Endodermal cell (in vitro differentiated cells): ENCODE data around the gene BICDL1. TPM values are rescaled to one million over a fixed set of nuclear protein-coding genes. Genes with fewer than 3 reads are reported as not detected.

Experiments used
- DNase-seq: peaks from one replicate; pipeline ENCODE4 v3.0.0-alpha.2; 2017
- H3K27ac ChIP-seq: 2 replicates; pipeline ENCODE4 v1.5.1; 2013; ENCODE audit warnings: mild to moderate bottlenecking, low read depth, low read length, moderate library complexity
- H3K27me3 ChIP-seq: 2 replicates; pipeline ENCODE4 v1.6.1; 2013; ENCODE audit warnings: mild to moderate bottlenecking, low read length, moderate library complexity; ENCODE audit not compliant: insufficient read depth, control insufficient read depth, poor library complexity, severe bottlenecking
- H3K36me3 ChIP-seq: 2 replicates; pipeline ENCODE4 v1.7.0; 2013; ENCODE audit warnings: mild to moderate bottlenecking, low read length, moderate library complexity; ENCODE audit not compliant: control insufficient read depth, insufficient read depth
- H3K4me1 ChIP-seq: one replicate; pipeline ENCODE4 v1.7.0; 2013; ENCODE audit warnings: low read length; ENCODE audit not compliant: control insufficient read depth, insufficient read depth
- H3K4me3 ChIP-seq: 2 replicates; pipeline ENCODE4 v1.5.1; 2013; ENCODE audit warnings: mild to moderate bottlenecking, low read length, moderate library complexity
- H3K9ac ChIP-seq: 2 replicates; pipeline ENCODE4 v1.6.1; 2013; ENCODE audit warnings: mild to moderate bottlenecking, low read length, moderate library complexity; ENCODE audit not compliant: poor library complexity, severe bottlenecking; ENCODE audit errors: extremely low read depth
- H3K9me3 ChIP-seq: 2 replicates; pipeline ENCODE4 v1.6.1; 2013; ENCODE audit warnings: mild to moderate bottlenecking, low read length, moderate library complexity; ENCODE audit not compliant: control insufficient read depth
- H3K27ac Mint-ChIP-seq: 2 replicates; pipeline ENCODE4 v1.8.0; 2020; ENCODE audit warnings: mixed read lengths
- H3K27me3 Mint-ChIP-seq: 2 replicates; pipeline ENCODE4 v1.8.0; 2021; ENCODE audit warnings: mild to moderate bottlenecking, mixed read lengths; ENCODE audit not compliant: insufficient read depth
- H3K36me3 Mint-ChIP-seq: 2 replicates; pipeline ENCODE4 v1.8.0; 2020; ENCODE audit warnings: low read depth, mixed read lengths
- H3K4me1 Mint-ChIP-seq: 2 replicates; pipeline ENCODE4 v1.8.0; 2020; ENCODE audit warnings: mixed read lengths
- H3K4me3 Mint-ChIP-seq: 2 replicates; pipeline ENCODE4 v1.8.0; 2020; ENCODE audit warnings: mild to moderate bottlenecking, moderate library complexity, mixed read lengths
- H3K9me3 Mint-ChIP-seq: 2 replicates; pipeline ENCODE4 v1.8.0; 2020; ENCODE audit warnings: mild to moderate bottlenecking, mixed read lengths
- WGBS, 2 experiments: methylation state at CpG; one replicate each; pipeline versions ENCODE4 v1.1.5 to v1.1.7; 2013; ENCODE audit warnings: missing lambda C conversion rate in 2 of 2, mixed read lengths in 1 of 2; ENCODE audit not compliant: insufficient coverage in 1 of 2, insufficient read length in 1 of 2; 5-methylcytosine and 5-hydroxymethylcytosine counted together
- total RNA-seq, 2 donors: library from RNA; stranded (reverse); fragmentation: NEBNext Ultra II Directional in 1 of 2; extraction: Animal tissue kit (Norgen Biotek cat#: 25700) in 1 of 2; gene quantifications; 2 replicates in 1 of 2; 3 replicates in 1 of 2; pipeline ENCODE4 v1.2.1, GENCODE V29; 2021
- TF ChIP-seq, protein P1 (sequence below): fragments of 200-600 bp; sonication (generic); conservative IDR thresholded peaks from 2 replicates; pipeline ENCODE4 v1.5.0; 2021; ENCODE audit warnings: antibody characterized with exemption, mild to moderate bottlenecking

The BICDL1 gene
- total RNA-seq, 2 donors from 2014 or later = 14.5 to 22.3 TPM

DNA sequence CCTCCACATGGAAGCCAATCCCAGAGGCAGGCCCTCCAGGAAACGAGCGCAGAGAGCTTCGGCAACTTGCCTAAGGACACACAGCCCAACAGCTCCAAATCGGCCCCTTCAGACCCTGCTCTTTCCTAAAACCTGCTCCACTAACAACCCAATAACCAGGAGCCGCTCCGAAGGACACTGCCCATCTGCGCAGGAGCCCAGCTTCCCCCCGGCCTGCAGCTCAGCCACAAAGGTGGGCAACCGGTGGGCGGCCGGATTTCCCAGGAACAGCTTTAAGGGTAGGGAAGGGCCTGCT lies 114.0 kb downstream of the BICDL1 start:
- TF ChIP-seq, protein P1, sequence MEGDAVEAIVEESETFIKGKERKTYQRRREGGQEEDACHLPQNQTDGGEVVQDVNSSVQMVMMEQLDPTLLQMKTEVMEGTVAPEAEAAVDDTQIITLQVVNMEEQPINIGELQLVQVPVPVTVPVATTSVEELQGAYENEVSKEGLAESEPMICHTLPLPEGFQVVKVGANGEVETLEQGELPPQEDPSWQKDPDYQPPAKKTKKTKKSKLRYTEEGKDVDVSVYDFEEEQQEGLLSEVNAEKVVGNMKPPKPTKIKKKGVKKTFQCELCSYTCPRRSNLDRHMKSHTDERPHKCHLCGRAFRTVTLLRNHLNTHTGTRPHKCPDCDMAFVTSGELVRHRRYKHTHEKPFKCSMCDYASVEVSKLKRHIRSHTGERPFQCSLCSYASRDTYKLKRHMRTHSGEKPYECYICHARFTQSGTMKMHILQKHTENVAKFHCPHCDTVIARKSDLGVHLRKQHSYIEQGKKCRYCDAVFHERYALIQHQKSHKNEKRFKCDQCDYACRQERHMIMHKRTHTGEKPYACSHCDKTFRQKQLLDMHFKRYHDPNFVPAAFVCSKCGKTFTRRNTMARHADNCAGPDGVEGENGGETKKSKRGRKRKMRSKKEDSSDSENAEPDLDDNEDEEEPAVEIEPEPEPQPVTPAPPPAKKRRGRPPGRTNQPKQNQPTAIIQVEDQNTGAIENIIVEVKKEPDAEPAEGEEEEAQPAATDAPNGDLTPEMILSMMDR = no peak
- DNase-seq = no peak
- Mint-ChIP-seq H3K36me3 (peaks cover 51% of the 10 kb centered on the region), H3K9me3 (no peaks in the 10 kb centered on the region), H3K4me3 (no peak overlapping the region), H3K4me1 (peaks cover 5% of the 10 kb centered on the region), H3K27ac (no peak overlapping the region), H3K27me3 (no peaks in the 10 kb centered on the region)
- peaks cover 39% of the 10 kb centered on the region for H3K36me3 ChIP-seq
- H3K27ac ChIP-seq = no peak overlapping the region
- H3K27me3 ChIP-seq = no peaks in the 10 kb centered on the region
- no peak overlapping the region for H3K9ac ChIP-seq
- WGBS, 2 experiments = 87 to 100% methylated on average over 5 to 11 of the region's 11 CpGs
- H3K4me3 ChIP-seq = no peak overlapping the region
- no peaks in the 10 kb centered on the region for H3K4me1 ChIP-seq
- no peaks in the 10 kb centered on the region for H3K9me3 ChIP-seq

DNA sequence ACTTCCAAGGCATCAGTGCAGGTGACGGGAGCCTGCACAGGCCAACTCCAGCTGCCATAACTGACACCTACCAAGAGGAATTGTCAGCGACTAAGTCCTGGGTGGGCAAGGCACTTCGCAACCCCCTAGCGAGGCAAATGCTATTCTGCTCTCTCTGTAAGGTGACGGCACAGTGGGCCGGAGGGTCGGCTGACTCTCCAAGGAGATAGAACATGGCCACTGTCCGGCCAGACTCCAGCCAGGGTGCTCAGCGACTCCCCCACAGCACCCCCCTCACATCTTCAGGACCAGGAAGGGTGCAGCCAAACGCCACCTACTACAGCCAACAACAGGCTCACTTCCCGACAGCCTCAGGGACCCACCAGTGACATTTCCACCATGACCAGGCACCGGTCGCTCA lies 114.3 kb downstream of the BICDL1 start:
- H3K27ac ChIP-seq = no peak overlapping the region
- no peaks in the 10 kb centered on the region for H3K4me1 ChIP-seq
- TF ChIP-seq, protein P1 = no peak
- no peak overlapping the region for H3K4me3 Mint-ChIP-seq
- no peaks in the 10 kb centered on the region for H3K9me3 ChIP-seq
- no peaks in the 10 kb centered on the region for H3K27me3 ChIP-seq
- DNase-seq = no peak
- H3K4me3 ChIP-seq = no peak overlapping the region
- no peaks in the 10 kb centered on the region for H3K27me3 Mint-ChIP-seq
- peaks cover 50% of the 10 kb centered on the region for H3K36me3 Mint-ChIP-seq
- H3K27ac Mint-ChIP-seq = no peak overlapping the region
- H3K9me3 Mint-ChIP-seq = no peaks in the 10 kb centered on the region
- 93 to 97% methylated on average over 9 to 13 of the region's 13 CpGs for WGBS, 2 experiments
- H3K9ac ChIP-seq = no peak overlapping the region
- peaks cover 6% of the 10 kb centered on the region for H3K4me1 Mint-ChIP-seq
- H3K36me3 ChIP-seq = peaks cover 37% of the 10 kb centered on the region

DNA sequence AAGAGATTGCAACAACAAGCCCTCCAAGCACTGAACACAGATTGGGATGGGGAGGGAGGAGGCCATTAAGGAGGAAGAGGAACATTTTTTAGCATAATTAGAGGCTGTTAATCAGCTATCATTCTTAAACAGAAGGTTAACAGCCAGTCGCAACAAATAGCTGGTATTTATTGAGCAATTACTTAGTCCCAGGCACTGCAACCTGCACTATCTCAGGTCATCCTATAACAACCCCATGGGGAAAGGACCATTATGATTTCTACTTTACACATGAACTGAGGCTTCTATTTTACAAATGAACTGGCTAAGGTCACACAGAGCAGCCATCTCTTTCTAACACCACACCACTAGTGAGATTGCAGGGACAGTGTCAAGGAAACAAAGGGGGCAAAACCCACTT lies 117.1 kb downstream of the BICDL1 start:
- Mint-ChIP-seq H3K27ac (no peak overlapping the region), H3K36me3 (peaks cover 45% of the 10 kb centered on the region), H3K4me1 (peaks cover 24% of the 10 kb centered on the region), H3K27me3 (no peaks in the 10 kb centered on the region), H3K9me3 (no peaks in the 10 kb centered on the region), H3K4me3 (no peak overlapping the region)
- Histone ChIP-seq H3K4me1 (peaks cover 5% of the 10 kb centered on the region), H3K9ac (no peak overlapping the region), H3K9me3 (no peaks in the 10 kb centered on the region), H3K27me3 (no peaks in the 10 kb centered on the region), H3K4me3 (no peak overlapping the region), H3K36me3 (peaks cover 31% of the 10 kb centered on the region), H3K27ac (no peak overlapping the region)
- 92 to 94% methylated on average over 1 of the region's 1 CpG for WGBS, 2 experiments
- TF ChIP-seq, protein P1 = no peak
- no peak for DNase-seq
